HG02642 (cell line): ENCODE data around the gene EYS.
"Not testable (repeated sequence)": the region's sequence is repeated elsewhere in the genome, so short reads cannot be mapped to it uniquely, and the experiment has no call there.

Experiments
- ATAC-seq: cut with Tn5 transposase; IDR thresholded peaks from one replicate; pipeline ENCODE4 v1.9.1; 2021; ENCODE audit warnings: mild to moderate bottlenecking; ENCODE audit not compliant: unreplicated experiment, poor library complexity

The EYS gene

DNA sequence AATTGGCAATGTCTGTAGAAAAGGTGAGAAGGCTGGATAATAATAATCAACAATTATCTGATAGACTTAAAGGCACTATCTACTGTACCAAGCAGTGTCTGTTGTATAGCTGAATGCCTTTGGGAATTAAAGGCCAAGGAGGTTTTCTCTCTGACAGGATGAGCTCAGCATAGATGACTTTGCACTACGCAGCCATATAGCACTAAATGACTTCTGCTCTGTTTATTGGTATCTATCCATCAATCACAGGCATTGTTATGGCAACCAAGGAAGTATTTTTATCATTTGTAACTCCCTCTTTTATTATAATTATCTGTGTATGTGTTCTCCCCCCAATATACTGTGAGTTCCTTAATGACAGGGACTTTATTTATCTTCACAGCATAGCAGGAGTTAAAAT is 1417.1 kb downstream of the EYS start:
- ATAC-seq: no peak

DNA sequence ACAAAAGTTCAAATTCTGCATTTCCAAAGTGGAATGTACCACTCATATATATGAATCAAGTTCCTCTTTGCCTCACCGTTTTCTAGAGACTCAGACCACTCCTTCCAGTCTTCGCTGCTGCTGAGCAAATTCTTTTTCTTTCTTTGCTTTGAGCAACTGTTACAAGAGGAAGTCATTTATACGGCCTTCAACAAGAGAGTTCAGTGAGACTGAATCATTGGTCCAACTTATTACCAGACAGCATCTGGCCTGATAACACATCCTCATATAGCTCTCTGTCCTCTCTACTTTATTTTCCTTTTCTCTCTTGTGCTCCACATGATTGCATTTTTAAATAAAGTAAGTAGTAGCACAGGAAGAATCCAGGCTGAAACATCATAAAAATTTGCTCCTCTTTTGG is 1418.7 kb downstream of the EYS start:
- ATAC-seq: no peak

DNA sequence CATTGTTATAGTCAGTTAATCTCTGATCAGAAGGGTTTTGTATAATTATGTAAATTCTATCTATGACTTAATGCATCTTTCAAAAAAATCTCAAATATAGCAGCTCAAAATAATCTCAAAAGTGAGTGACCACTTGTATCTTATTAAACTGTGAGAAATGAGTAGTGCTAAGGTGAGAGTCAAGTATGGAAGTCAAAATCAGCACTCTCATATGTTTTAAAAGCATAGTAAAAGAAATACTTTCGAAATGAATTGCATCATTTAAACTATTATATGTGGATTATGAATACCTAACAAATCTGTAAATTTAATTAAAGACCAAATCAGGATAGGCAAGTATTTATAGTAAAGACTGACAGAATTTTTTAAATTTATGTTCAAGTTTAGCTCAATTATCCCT is 1425.9 kb downstream of the EYS start:
- no peak for ATAC-seq

GRCh38 chr6:64280569-64280968 is 1426.5 kb downstream of the EYS start:
- ATAC-seq: no peak

- ATAC-seq: no peak
These were observed 1436.9 kb downstream of the EYS start for GRCh38 chr6:64270083-64270482.

DNA sequence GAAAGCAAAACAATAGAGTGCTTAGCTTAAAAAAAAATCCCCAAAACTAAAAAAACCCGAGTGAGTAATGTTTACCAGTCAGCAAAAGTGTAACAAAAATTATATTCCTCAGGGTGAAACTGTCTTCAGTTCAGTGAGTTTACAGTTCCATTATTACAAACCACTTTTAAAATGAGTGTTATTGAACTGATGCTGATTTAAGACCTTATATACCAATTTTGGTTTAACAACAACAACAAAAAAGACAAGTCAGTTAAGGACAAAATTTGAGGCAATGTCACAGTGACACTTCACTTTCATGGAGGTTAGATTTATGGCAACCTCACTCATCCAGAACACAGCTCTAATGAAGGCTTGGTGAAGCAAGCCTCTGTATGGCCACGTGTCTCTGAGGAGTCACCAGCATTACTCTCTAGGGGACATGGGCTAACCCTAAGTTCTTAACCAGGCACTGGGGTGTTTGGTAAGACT is 1440.6 kb downstream of the EYS start:
- ATAC-seq: peak; percentile 88

- ATAC-seq: no peak
These were observed 1443.2 kb downstream of the EYS start for GRCh38 chr6:64263778-64264177.

DNA sequence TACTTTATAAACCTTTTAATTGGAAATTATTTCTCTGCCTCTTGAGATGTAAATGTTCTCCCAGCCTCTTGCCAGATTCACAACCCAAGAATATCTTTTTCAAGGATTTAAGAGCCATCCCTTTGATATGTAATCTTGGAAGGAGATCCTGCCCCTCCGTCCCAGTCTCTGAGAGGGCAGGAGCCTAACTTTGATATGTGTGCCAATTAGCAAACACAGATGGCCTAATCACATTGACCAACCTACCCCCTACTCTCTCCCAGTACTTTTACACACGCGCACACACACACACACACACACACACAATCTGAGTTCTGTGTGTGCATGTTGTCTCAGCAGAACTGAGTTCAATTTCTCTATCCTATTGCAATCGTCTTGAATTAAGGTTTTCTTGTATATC is 1447.7 kb downstream of the EYS start:
- no peak for ATAC-seq

- ATAC-seq: no peak
These were observed 1448.3 kb downstream of the EYS start for GRCh38 chr6:64258752-64259151.

DNA sequence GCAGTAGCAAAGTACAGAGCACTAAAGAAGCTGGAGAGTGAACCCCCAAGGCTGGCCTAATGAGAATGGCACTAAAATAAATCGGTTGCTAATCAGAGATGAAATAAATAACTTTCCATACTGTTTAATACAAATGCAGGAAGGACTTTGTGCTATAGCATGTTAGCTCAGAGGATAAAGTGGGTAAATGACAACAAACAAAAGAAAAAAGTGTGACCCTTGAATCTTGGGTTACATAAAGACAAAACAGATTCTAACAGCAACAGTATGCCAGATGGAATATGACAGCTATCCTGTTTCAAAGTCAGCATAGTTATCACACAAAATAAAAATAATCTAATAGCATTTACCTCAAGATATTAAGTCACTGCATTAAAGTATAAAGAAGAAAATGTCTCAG is 1448.7 kb downstream of the EYS start:
- ATAC-seq: no peak

GRCh38 chr6:64257586-64257985 is 1449.4 kb downstream of the EYS start:
- ATAC-seq: no peak

DNA sequence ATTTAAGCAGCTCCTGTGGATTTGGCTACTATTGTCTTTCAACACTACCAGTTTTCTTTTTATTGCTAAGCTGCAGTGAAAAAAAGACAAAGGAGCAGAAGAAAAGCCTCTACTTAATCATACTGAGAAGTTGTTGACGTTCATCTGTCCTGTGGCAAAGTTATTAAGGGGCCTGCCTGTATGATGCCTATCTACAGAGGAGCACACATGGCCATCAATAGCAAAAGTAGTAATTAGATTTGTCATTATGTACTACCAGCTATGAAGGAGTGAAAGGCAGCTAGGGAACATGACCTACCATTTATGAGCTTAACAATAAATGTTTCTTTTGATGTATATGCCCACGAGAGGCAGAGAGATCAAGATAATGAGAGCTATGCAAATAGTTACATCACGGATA is 1450.5 kb downstream of the EYS start:
- peak; percentile 50 for ATAC-seq

- ATAC-seq: no peak
These were observed 1452.0 kb downstream of the EYS start for GRCh38 chr6:64255000-64255399.

DNA sequence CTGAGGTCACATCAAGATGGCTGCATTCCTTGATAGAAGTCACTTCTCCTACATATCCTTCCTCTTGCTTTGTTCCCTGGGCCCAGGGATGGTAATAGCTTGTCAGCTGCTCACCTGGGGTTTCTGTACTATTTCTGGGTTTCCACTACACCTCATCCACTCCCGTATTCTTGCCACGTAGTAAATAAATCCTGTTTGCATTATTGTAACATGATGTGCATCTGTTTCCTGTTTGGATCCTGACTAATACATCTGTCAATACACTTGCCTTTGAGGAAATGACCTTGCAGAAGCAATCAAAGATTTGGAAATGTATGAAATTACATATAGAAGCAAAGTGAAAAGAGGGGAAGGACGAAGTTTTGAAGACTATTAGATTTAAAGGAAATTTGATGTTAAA is 1452.5 kb downstream of the EYS start:
- ATAC-seq: no peak

DNA sequence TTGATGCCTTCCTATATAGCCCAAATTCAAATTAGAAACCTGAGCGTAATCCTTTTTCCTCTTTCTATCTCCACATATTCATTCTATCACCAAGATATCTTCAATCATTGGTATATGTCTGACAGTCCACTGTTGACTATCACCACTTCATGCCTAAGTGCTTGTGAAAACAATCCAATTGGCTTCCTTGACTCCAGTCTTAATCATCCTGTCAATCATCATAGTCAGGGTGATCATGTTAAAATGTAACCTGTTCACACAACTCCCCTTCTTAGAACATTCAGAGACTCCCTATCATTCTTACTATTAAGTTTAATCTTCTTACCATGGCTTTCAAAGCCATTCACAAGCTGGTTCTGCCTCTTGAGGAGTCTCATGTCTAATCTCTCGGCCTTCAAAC is 1454.8 kb downstream of the EYS start:
- ATAC-seq: no peak

DNA sequence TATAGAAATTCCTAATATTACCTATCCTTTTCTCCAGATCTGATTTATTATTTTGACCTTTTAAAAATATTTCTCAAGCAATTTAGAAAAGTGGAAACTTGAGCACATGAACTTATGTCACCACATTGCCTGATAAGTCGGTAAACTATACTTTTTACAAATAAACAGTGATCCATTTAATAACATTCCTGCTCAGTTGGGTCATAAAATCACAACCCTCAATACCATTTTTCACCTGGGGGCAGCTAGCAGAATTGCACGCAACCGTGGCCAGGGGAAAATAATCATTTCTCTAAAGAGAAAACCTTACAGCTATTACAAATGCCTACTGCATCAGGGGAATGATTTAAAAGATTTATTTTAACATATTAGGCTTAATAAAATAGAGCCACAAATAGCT is 1456.9 kb downstream of the EYS start:
- ATAC-seq: no peak

DNA sequence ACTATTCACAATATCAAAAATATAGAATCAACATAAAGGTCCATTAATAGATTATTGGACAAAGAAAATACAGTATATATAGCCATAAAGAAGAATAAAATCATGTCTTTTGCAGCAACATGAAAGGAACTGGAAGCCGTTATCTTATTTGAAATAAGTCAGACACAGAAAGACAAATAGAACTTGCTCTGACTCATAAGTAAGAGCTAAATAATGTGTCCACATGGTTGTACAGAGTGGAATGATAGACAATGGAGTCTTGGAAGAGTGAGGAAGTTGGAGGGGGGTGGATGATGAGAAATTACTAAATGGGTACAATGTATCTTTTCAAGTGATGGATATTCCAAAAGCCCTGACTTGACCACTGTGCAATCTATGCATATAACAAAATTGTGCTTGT is 1457.9 kb downstream of the EYS start:
- ATAC-seq: no peak

- ATAC-seq: no peak
These were observed 1463.4 kb downstream of the EYS start for GRCh38 chr6:64243618-64244017.

- not testable (repeated sequence) for ATAC-seq
These were observed 1468.1 kb downstream of the EYS start for GRCh38 chr6:64238908-64239307.

GRCh38 chr6:64238071-64238470 is 1469.0 kb downstream of the EYS start:
- no peak for ATAC-seq

- ATAC-seq: no peak
These were observed 1473.3 kb downstream of the EYS start for GRCh38 chr6:64233746-64234145.

DNA sequence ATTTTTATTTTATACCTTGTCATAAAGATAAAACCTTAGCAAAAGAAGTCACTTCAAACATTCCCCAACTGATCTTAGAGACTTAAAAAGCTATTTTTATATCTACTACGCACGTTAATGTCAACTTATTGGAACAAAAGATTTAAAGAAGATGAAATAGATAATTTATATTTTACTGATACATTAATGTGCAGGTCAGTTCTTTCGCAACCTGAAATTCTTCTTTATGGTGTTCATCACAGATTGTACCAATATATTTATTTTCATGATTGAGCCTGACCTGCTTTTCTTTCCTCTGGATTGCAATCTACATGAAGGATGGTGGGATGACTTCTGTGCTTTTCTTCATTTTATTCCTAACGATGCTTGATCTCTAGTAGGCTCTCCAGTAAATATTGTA is 1475.1 kb downstream of the EYS start:
- no peak for ATAC-seq

DNA sequence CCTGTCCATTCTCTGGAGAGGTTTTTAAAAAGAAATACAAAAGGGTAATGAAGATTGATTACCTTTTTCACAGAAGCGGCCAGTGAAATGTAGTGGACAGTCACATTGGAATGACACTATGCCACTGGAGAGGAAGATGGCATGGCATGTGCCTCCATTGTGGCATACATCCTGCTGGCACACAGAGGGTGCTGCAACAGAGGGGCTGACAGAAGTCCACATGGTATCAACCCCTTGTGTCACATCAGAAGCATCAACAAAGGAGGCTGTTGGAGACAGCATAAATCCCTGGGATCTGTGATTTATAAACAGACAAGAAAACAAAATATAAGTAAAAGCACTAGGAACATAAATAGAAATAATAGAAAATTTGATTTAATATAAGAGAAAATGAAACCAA is 1476.5 kb downstream of the EYS start:
- no peak for ATAC-seq
